ENCODE results near the gene GHDC.
"Not testable (repeated sequence)": the region's sequence is repeated elsewhere in the genome, so short reads cannot be mapped to it uniquely, and the experiment has no call there.

Gene GHDC

DNA sequence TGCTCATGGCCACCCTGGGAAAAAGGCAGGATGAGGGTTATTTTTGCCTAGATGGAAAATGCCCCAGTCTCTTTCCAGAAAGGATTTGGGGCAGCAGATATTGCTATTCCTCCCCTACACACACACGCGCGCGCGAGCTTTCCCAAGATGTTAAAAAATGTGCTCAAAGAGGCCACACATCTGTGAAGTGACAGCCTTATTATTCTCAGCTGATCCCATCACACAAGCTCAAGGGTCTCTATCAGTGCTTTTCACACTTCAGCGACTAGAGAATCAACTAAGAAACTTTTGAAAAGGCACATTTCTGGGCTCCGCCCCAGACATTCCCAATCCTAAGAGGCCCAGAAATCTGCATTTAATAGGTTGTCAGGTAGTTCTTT lies 33.8 kb downstream of the GHDC start:
- DNase-seq (ENCODE audit: low read depth in 2 of 3, low spot score in 1 of 3) = no peak

GRCh38 chr17:42159796-42160530 lies 34.3 kb downstream of the GHDC start:
- no peak for DNase-seq (ENCODE audit: low read depth in 2 of 3, low spot score in 1 of 3)

GRCh38 chr17:42155614-42156045 lies 38.7 kb downstream of the GHDC start:
- DNase-seq (ENCODE audit: low read depth in 2 of 3, low spot score in 1 of 3) = no peak

DNA sequence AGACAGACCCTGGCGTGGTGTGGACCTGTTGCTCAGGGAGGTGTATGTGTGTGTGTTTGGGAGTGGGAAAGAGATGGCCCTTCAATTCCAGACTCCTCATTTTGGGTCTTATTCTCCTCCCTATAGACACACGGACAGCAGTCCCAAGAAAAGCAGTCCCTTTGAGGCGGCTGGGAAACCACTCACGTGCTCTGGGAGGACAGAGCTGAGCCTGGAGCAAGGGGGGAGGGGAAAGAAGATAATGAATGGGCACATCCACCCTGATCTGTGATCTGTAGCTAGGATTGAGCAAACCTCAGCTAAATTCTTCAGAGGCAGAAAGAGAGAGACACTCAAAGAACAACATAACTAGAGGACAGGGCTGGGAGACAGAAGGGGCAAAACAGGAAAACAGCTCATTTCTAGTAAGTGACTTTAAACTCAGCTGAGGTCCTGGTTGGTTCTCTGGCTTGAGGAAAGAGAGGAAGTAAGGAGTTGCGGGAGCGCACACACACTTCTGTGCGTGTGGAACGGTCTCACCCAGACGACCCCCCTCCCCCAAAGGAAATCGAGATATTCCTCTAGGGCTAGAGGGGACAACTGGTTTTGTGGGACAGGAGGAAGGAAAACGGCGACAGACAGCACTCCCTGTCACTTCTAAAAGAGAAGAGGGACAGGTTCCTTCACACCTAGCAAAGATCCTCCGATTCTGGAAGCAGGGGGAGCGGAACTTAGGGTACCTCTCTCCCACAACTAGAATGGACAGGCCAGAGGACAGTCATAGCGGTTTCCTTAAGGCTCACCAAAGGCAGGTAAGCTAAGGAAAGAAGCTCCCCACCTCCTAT lies 40.2 kb downstream of the GHDC start:
- no peak for DNase-seq (ENCODE audit: low read depth in 2 of 3, low spot score in 1 of 3)

- DNase-seq (ENCODE audit: low read depth in 2 of 3, low spot score in 1 of 3) = no peak
These were observed 47.2 kb downstream of the GHDC start for GRCh38 chr17:42146911-42147607.

GRCh38 chr17:42143138-42143537 lies 51.2 kb downstream of the GHDC start:
- not testable (repeated sequence) for DNase-seq (ENCODE audit: low read depth in 2 of 3, low spot score in 1 of 3)

- DNase-seq (ENCODE audit: low read depth in 2 of 3, low spot score in 1 of 3) = no peak
These were observed 51.9 kb downstream of the GHDC start for GRCh38 chr17:42142371-42142896.

DNA sequence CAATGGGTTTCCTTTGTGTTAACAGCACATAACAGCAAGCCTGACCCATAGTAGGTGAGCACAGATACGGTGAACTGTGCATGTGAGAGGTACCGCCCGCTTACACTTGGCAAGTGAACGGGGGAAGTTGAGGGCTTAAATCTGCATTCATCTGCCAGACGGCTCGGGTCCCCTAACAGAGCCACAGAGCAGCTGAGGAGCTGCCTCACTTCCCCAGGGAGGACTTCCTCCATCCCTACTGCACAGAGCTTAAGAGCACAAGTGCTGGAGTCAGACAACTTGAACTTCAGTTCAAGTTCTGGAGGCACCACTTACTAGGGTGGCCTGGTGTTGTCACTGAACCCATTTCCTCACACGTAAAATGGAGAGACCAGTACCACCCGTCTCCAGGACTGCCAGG lies 52.9 kb downstream of the GHDC start:
- no peak for DNase-seq (ENCODE audit: low read depth in 2 of 3, low spot score in 1 of 3)

- DNase-seq (ENCODE audit: low read depth in 2 of 3, low spot score in 1 of 3) = not testable (repeated sequence)
These were observed 53.6 kb downstream of the GHDC start for GRCh38 chr17:42140690-42141089.

Data from stimulated activated CD4-positive, alpha-beta T cell treated with anti-CD3 and anti-CD28 coated beads, Interleukin-12 subunit alpha, Interleukin-12 subunit beta, amount 100 ng/mL, for 48 hours (primary cell).